Measurements from ENCODE around the gene COL7A1.
A peak's percentile ranks its signal among the peaks of the same experiment; 100 is the strongest.
"Not testable (repeated sequence)": the region's sequence is repeated elsewhere in the genome, so short reads cannot be mapped to it uniquely, and the experiment has no call there.

COL7A1 gene

GRCh38 chr3:48543271-48543866, 51.8 kb downstream of the COL7A1 start:
- DNase-seq: no peak

GRCh38 chr3:48538451-48538850, 56.7 kb downstream of the COL7A1 start:
- no peak for DNase-seq

GRCh38 chr3:48536785-48537184, 58.3 kb downstream of the COL7A1 start:
- DNase-seq: no peak

- DNase-seq: no peak
Observed at GRCh38 chr3:48536116-48536515, 59.0 kb downstream of the COL7A1 start.

- DNase-seq: no peak
Observed at GRCh38 chr3:48535578-48535977, 59.6 kb downstream of the COL7A1 start.

GRCh38 chr3:48532977-48533337, 62.2 kb downstream of the COL7A1 start:
- DNase-seq: no peak

GRCh38 chr3:48532271-48532976, 62.7 kb downstream of the COL7A1 start:
- DNase-seq: no peak

- not testable (repeated sequence) for DNase-seq
Observed at GRCh38 chr3:48530701-48531100, 64.4 kb downstream of the COL7A1 start.

- no peak for DNase-seq
Observed at GRCh38 chr3:48528754-48529153, 66.4 kb downstream of the COL7A1 start.

- DNase-seq: no peak
Observed at GRCh38 chr3:48528048-48528447, 67.1 kb downstream of the COL7A1 start.

GRCh38 chr3:48524970-48525369, 70.2 kb downstream of the COL7A1 start:
- no peak for DNase-seq

- DNase-seq: no peak
Observed at GRCh38 chr3:48521635-48522034, 73.5 kb downstream of the COL7A1 start.

GRCh38 chr3:48519277-48519643, 75.9 kb downstream of the COL7A1 start:
- DNase-seq: no peak

GRCh38 chr3:48518638-48519276, 76.4 kb downstream of the COL7A1 start:
- peak in 1 of 5 experiments; percentile 43 for DNase-seq

GRCh38 chr3:48518069-48518468, 77.1 kb downstream of the COL7A1 start:
- no peak for DNase-seq

- DNase-seq: peak in 1 of 5 experiments; percentile 65
Observed at GRCh38 chr3:48516571-48516970, 78.6 kb downstream of the COL7A1 start.

GRCh38 chr3:48514431-48515227, 80.5 kb downstream of the COL7A1 start:
- peak in 2 of 5 experiments; percentile 33 to 96 for DNase-seq

All from T-helper 2 cell (primary cell).